H9 (cell line): ENCODE measurements around the gene SOX8. TPM values are rescaled to one million over a fixed set of nuclear protein-coding genes. Genes with fewer than 3 reads are reported as not detected.

Experiments used
- DNase-seq: peaks from one replicate; pipeline ENCODE4 v3.0.0-alpha.2; 2017
- H2AFZ ChIP-seq: one replicate; pipeline ENCODE4 v1.6.1; 2013; ENCODE audit warnings: mild to moderate bottlenecking, low read length, control low read depth, moderate library complexity
- H2AK5ac ChIP-seq: 2 replicates; pipeline ENCODE4 v1.6.1; 2013; ENCODE audit warnings: low read length, control low read depth, mixed read lengths; ENCODE audit not compliant: insufficient read length
- H2BK120ac ChIP-seq: one replicate; pipeline ENCODE4 v1.6.1; 2013; ENCODE audit warnings: low read depth, mild to moderate bottlenecking, low read length, control low read depth, inconsistent platforms; ENCODE audit not compliant: poor library complexity, severe bottlenecking
- H2BK12ac ChIP-seq: 2 replicates; pipeline ENCODE4 v1.6.1; 2013; ENCODE audit warnings: low read length, control low read depth, mixed read lengths, low read depth; ENCODE audit not compliant: insufficient read length
- H2BK15ac ChIP-seq: 2 replicates; pipeline ENCODE4 v1.6.1; 2013; ENCODE audit warnings: low read depth, low read length, control low read depth
- H2BK20ac ChIP-seq: one replicate; pipeline ENCODE4 v1.6.1; 2013; ENCODE audit warnings: low read depth, mild to moderate bottlenecking, low read length, control low read depth, inconsistent platforms; ENCODE audit not compliant: poor library complexity, severe bottlenecking
- H2BK5ac ChIP-seq: 2 replicates; pipeline ENCODE4 v1.6.1; 2013; ENCODE audit warnings: low read length, control low read depth, mixed read lengths; ENCODE audit not compliant: insufficient read length
- H3K14ac ChIP-seq: 2 replicates; pipeline ENCODE4 v1.6.1; 2013; ENCODE audit warnings: low read length, control low read depth; ENCODE audit not compliant: insufficient read depth
- H3K18ac ChIP-seq: 2 replicates; pipeline ENCODE4 v1.6.1; 2013; ENCODE audit warnings: low read depth, mild to moderate bottlenecking, mixed read lengths, low read length, control low read depth; ENCODE audit not compliant: insufficient read length
- H3K23ac ChIP-seq: 2 replicates; pipeline ENCODE4 v1.6.1; 2013; ENCODE audit warnings: low read length, control low read depth, mixed read lengths, low read depth; ENCODE audit not compliant: insufficient read length
- H3K23me2 ChIP-seq: 2 replicates; pipeline ENCODE4 v1.6.1; 2013; ENCODE audit warnings: low read depth, mild to moderate bottlenecking, mixed read lengths, low read length, control low read depth; ENCODE audit not compliant: insufficient read length, poor library complexity, severe bottlenecking
- H3K27ac ChIP-seq: 2 replicates; pipeline ENCODE4 v1.5.1; 2013; ENCODE audit warnings: low read length, control low read depth, mixed read lengths, low read depth; ENCODE audit not compliant: insufficient read length
- H3K27me3 ChIP-seq: 2 replicates; pipeline ENCODE4 v1.6.1; 2013; ENCODE audit warnings: low read length, control low read depth, inconsistent platforms; ENCODE audit not compliant: insufficient read depth
- H3K4ac ChIP-seq: 2 replicates; pipeline ENCODE4 v1.6.1; 2013; ENCODE audit warnings: low read depth, mild to moderate bottlenecking, control low read depth, inconsistent platforms, low read length, moderate library complexity
- H3K4me1 ChIP-seq: 2 replicates; pipeline ENCODE4 v1.6.1; 2013; ENCODE audit warnings: low read length, control low read depth, inconsistent platforms; ENCODE audit not compliant: insufficient read depth
- H3K4me2 ChIP-seq: 2 replicates; pipeline ENCODE4 v1.6.1; 2013; ENCODE audit warnings: low read length, control low read depth, mixed read lengths; ENCODE audit not compliant: insufficient read length, insufficient read depth
- H3K56ac ChIP-seq: 2 replicates; pipeline ENCODE4 v1.6.1; 2013; ENCODE audit warnings: low read depth, mild to moderate bottlenecking, mixed read lengths, low read length, control low read depth; ENCODE audit not compliant: insufficient read length
- H3K79me1 ChIP-seq: 2 replicates; pipeline ENCODE4 v1.6.1; 2013; ENCODE audit warnings: low read depth, mild to moderate bottlenecking, moderate library complexity, low read length, control low read depth, inconsistent platforms; ENCODE audit not compliant: insufficient read depth, poor library complexity, severe bottlenecking
- H3K79me2 ChIP-seq: 2 replicates; pipeline ENCODE4 v1.6.1; 2013; ENCODE audit warnings: low read length, control low read depth, inconsistent platforms; ENCODE audit not compliant: insufficient read depth
- H3K9ac ChIP-seq: 2 replicates; pipeline ENCODE4 v1.6.1; 2013; ENCODE audit warnings: low read length, control low read depth, mixed read lengths; ENCODE audit not compliant: insufficient read length; ENCODE audit errors: extremely low read depth
- H3K9me3 ChIP-seq: one replicate; pipeline ENCODE4 v1.6.1; 2013; ENCODE audit warnings: low read depth, low read length, inconsistent platforms; ENCODE audit not compliant: control insufficient read depth
- H3T11ph ChIP-seq: one replicate; pipeline ENCODE4 v1.6.1; 2013; ENCODE audit warnings: mild to moderate bottlenecking, low read length, control low read depth, inconsistent platforms
- H4K20me1 ChIP-seq: one replicate; pipeline ENCODE4 v1.6.1; 2013; ENCODE audit not compliant: control insufficient read depth, insufficient read length, insufficient read depth
- H4K5ac ChIP-seq: 2 replicates; pipeline ENCODE4 v1.6.1; 2013; ENCODE audit warnings: low read depth, mild to moderate bottlenecking, mixed read lengths, low read length, control low read depth; ENCODE audit not compliant: insufficient read length
- H4K8ac ChIP-seq: replicated peaks from 2 replicates; pipeline ENCODE4 v1.6.1; 2013; ENCODE audit warnings: low read length, control low read depth, mixed read lengths, low read depth; ENCODE audit not compliant: insufficient read length
- H4K91ac ChIP-seq: 2 replicates; pipeline ENCODE4 v1.6.1; 2013; ENCODE audit warnings: low read depth, mild to moderate bottlenecking, moderate library complexity, mixed read lengths, low read length, control low read depth; ENCODE audit not compliant: insufficient read length
- H3K27ac Mint-ChIP-seq, 3 experiments: 2 replicates in 2 of 3; 3 replicates in 1 of 3; pipeline ENCODE4 v1.8.0; 2020 to 2021; ENCODE audit warnings: mixed read lengths in 3 of 3, mild to moderate bottlenecking in 1 of 3, moderate library complexity in 1 of 3
- H3K27me3 Mint-ChIP-seq: 2 replicates; pipeline ENCODE4 v1.8.0; 2021; ENCODE audit warnings: low read depth, mild to moderate bottlenecking, moderate library complexity, mixed read lengths
- H3K36me3 Mint-ChIP-seq, 3 experiments: 2 replicates in 2 of 3; 3 replicates in 1 of 3; pipeline ENCODE4 v1.8.0; 2020 to 2021; ENCODE audit warnings: low read depth in 3 of 3, mixed read lengths in 3 of 3; ENCODE audit not compliant: insufficient read depth in 1 of 3
- H3K4me1 Mint-ChIP-seq, 2 experiments: 2 replicates each; pipeline ENCODE4 v1.8.0; 2020; ENCODE audit warnings: mixed read lengths in 2 of 2
- H3K4me3 Mint-ChIP-seq, 2 experiments: 2 replicates in 1 of 2; 3 replicates in 1 of 2; pipeline ENCODE4 v1.8.0; 2020 to 2021; ENCODE audit warnings: mild to moderate bottlenecking in 2 of 2, mixed read lengths in 2 of 2, moderate library complexity in 1 of 2
- H3K9me3 Mint-ChIP-seq, 2 experiments: 2 replicates in 1 of 2; 3 replicates in 1 of 2; pipeline ENCODE4 v1.8.0; 2020; ENCODE audit warnings: mild to moderate bottlenecking in 2 of 2, mixed read lengths in 2 of 2, moderate library complexity in 1 of 2
- WGBS: extraction: QIAGEN DNeasy Blood & Tissue Kit; methylation state at CpG from one replicate; pipeline ENCODE4 v1.1.7; 2013; ENCODE audit warnings: missing lambda C conversion rate, low lambda C conversion rate, mixed read lengths; ENCODE audit not compliant: insufficient read length; ENCODE audit errors: extremely low coverage; 5-methylcytosine and 5-hydroxymethylcytosine counted together
- total RNA-seq: library from RNA; stranded (reverse); gene quantifications from 2 replicates; pipeline ENCODE4 v1.2.1, GENCODE V29; 2021
- TF ChIP-seq, protein P1 (sequence below): fragments of 200-600 bp; sonication (generic); conservative IDR thresholded peaks from 3 replicates; pipeline ENCODE4 v1.8.0; 2021; ENCODE audit warnings: antibody characterized with exemption, mild to moderate bottlenecking

Gene SOX8
- total RNA-seq, 1 experiment from 2014 or later = 8.9 TPM

DNA sequence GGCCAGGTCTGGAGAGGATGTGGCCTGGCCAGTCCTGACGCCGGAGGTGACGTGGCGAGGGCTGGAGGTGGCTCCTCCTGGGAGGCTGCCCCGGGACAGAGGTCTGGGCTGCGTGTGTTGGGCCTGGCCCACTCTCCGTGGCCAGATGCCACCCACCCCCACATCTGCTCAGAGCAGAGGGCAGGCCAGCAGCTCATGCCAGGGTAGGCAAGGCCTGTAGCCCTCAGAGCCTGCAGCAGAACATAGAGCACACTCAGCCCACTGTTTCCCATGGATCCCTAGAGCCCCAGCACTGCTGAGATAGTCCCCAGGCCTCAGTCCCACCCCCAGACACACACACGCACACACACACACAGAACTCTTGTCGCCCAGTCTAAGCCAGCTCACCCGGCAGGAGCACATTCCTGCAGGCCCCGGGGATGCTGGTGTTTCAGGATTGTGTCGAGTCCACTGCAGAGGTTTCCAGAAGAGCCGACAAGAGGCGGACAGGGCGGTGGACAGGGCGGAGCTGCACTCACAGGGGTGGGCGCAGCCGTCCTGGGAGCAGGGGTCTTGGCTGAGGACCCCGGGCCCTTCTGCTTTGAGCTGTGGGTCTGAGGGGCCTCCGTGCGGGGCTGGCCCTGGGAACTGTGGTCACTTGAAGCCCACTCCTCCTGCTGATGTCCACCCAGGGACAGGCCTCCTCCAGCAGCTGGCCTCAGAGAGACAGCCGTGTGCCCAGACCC, 33.4 kb downstream of the SOX8 start:
- no peak overlapping the region for H3K18ac ChIP-seq
- H2BK120ac ChIP-seq = no peak overlapping the region
- no peak overlapping the region for H4K5ac ChIP-seq
- no peak overlapping the region for H2BK5ac ChIP-seq
- Mint-ChIP-seq H3K27ac (peak overlapping the region in 1 of 3 experiments; percentile 85; a peak in 3 of 7 replicates), H3K4me3 (no peak overlapping the region), H3K4me1 (peaks cover 0 to 3% of the 10 kb centered on the region in 2 experiments; a peak in 1 of 4 replicates), H3K9me3 (no peaks in the 10 kb centered on the region), H3K27me3 (peaks cover 4% of the 10 kb centered on the region; the same call in 1 of the 2 replicates), H3K36me3 (no peaks in the 10 kb centered on the region)
- no peak overlapping the region for H3T11ph ChIP-seq
- no peaks in the 10 kb centered on the region for H3K27me3 ChIP-seq
- no peak for DNase-seq
- H2BK12ac ChIP-seq = no peak overlapping the region
- no peak overlapping the region for H3K27ac ChIP-seq
- no peak overlapping the region; the same call in 1 of the 2 replicates for H3K14ac ChIP-seq
- no peak overlapping the region for H3K23ac ChIP-seq
- no peaks in the 10 kb centered on the region for H3K79me1 ChIP-seq
- H3K23me2 ChIP-seq = no peaks in the 10 kb centered on the region
- H4K20me1 ChIP-seq = no peaks in the 10 kb centered on the region
- no peaks in the 10 kb centered on the region for H3K79me2 ChIP-seq
- no CpG with 5 or more reads among the region's 22 CpGs for WGBS
- no peak overlapping the region for H2AK5ac ChIP-seq
- no peak overlapping the region for H3K56ac ChIP-seq
- no peak overlapping the region for H2AFZ ChIP-seq
- H3K4ac ChIP-seq = no peak overlapping the region
- H4K8ac ChIP-seq = no peak overlapping the region
- TF ChIP-seq, protein P1, sequence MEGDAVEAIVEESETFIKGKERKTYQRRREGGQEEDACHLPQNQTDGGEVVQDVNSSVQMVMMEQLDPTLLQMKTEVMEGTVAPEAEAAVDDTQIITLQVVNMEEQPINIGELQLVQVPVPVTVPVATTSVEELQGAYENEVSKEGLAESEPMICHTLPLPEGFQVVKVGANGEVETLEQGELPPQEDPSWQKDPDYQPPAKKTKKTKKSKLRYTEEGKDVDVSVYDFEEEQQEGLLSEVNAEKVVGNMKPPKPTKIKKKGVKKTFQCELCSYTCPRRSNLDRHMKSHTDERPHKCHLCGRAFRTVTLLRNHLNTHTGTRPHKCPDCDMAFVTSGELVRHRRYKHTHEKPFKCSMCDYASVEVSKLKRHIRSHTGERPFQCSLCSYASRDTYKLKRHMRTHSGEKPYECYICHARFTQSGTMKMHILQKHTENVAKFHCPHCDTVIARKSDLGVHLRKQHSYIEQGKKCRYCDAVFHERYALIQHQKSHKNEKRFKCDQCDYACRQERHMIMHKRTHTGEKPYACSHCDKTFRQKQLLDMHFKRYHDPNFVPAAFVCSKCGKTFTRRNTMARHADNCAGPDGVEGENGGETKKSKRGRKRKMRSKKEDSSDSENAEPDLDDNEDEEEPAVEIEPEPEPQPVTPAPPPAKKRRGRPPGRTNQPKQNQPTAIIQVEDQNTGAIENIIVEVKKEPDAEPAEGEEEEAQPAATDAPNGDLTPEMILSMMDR = no peak
- no peaks in the 10 kb centered on the region for H3K4me1 ChIP-seq
- H4K91ac ChIP-seq = no peak overlapping the region
- no peaks in the 10 kb centered on the region for H3K9me3 ChIP-seq
- H2BK15ac ChIP-seq = no peak overlapping the region
- no peak overlapping the region for H2BK20ac ChIP-seq
- H3K4me2 ChIP-seq = no peak overlapping the region
- no peak overlapping the region for H3K9ac ChIP-seq
